ENCODE results near the gene MAPK10. TPM values are rescaled to one million over a fixed set of nuclear protein-coding genes. Genes with fewer than 3 reads are reported as not detected.

Gene MAPK10
- total RNA-seq, 1 experiment from 2014 or later: 4.7 TPM

DNA sequence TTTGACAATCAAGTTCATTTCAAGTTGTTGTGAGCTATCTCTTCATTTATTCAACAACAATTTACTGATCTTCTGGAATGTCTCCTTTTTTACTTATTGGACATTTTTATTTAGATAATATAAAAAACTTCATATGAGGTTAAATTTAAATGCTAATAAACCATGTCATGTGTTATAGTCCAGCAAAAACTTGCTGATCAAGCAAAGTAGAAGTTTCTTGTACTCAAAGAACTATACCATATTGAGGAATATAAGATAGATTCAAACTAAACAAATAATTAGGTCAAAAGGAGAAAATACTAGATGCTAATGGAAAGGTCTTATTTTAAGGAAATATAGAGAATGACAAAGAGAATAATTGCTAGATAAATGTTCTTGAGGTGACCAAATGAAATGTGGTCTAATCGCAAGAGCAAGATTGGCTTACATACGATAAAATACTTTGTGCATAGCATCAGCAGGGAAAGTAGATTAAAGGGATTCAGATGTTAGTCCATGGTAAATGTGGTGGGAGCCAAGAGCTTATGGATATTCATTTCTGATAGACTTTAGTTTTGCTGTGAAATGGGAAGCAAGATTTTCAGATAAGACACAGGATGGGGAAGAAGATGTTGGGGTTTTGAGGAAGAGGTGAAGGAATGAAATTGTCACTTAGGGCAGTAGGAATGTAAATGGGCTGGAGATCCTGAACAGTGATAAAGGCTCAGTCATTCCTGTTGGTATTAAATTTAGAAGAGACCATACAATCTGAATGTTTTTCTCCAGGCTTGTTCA, 229.5 kb downstream of the MAPK10 start:
- Histone ChIP-seq H2BK120ac (ENCODE audit: low read depth, low read length, poor library complexity, severe bottlenecking) (no peak overlapping the region), H2AFZ (ENCODE audit: low read length) (no peak overlapping the region)

More for the DNA sequence above, 229.5 kb downstream of the MAPK10 start:
- Histone ChIP-seq H3K23ac (ENCODE audit: insufficient read length, low read depth, low read length) (no peak overlapping the region), H2BK5ac (ENCODE audit: insufficient read length, low read length) (no peak overlapping the region), H3K79me1 (ENCODE audit: insufficient read depth, low read depth, low read length, poor library complexity, severe bottlenecking) (no peaks in the 10 kb centered on the region), H4K8ac (replicated peaks; ENCODE audit: insufficient read length, low read depth, low read length) (no peak overlapping the region), H2BK20ac (ENCODE audit: low read depth, low read length, poor library complexity, severe bottlenecking) (no peak overlapping the region), H4K5ac (ENCODE audit: insufficient read length, low read depth, low read length) (no peak overlapping the region), H4K91ac (ENCODE audit: insufficient read length, low read depth, low read length) (no peak overlapping the region), H3K56ac (ENCODE audit: insufficient read length, low read depth, low read length) (no peak overlapping the region), H3K27ac (ENCODE audit: insufficient read length, low read depth, low read length) (no peak overlapping the region), H3K18ac (ENCODE audit: insufficient read length, low read depth, low read length) (no peak overlapping the region), H2BK12ac (ENCODE audit: insufficient read length, low read depth, low read length) (no peak overlapping the region), H3T11ph (ENCODE audit: low read length) (no peak overlapping the region), H3K9ac (ENCODE audit: extremely low read depth, insufficient read length, low read length) (no peak overlapping the region), H3K4me2 (ENCODE audit: insufficient read depth, insufficient read length, low read length) (no peak overlapping the region), H2BK15ac (ENCODE audit: low read depth, low read length) (no peak overlapping the region), H3K9me3 (ENCODE audit: control insufficient read depth, low read depth, low read length) (no peaks in the 10 kb centered on the region), H3K4me1 (ENCODE audit: insufficient read depth, low read length) (no peaks in the 10 kb centered on the region), H3K79me2 (ENCODE audit: insufficient read depth, low read length) (no peaks in the 10 kb centered on the region), H3K4ac (ENCODE audit: low read depth, low read length) (no peak overlapping the region), H3K27me3 (ENCODE audit: insufficient read depth, low read length) (no peaks in the 10 kb centered on the region), H3K14ac (ENCODE audit: insufficient read depth, low read length) (no peak overlapping the region), H2AK5ac (ENCODE audit: insufficient read length, low read length) (no peak overlapping the region), H4K20me1 (ENCODE audit: control insufficient read depth, insufficient read depth, insufficient read length) (no peaks in the 10 kb centered on the region), H3K23me2 (ENCODE audit: insufficient read length, low read depth, low read length, poor library complexity, severe bottlenecking) (no peaks in the 10 kb centered on the region)
- H3K27ac Mint-ChIP-seq: no peak overlapping the region
- H3K36me3 Mint-ChIP-seq (ENCODE audit: insufficient read depth in 1 of 3, low read depth in 3 of 3): peaks cover 0 to 8% (median 0%) of the 10 kb centered on the region in 3 experiments; a peak in 1 of 7 replicates
- peaks cover 2 to 7% of the 10 kb centered on the region in 2 experiments; a peak in 3 of 4 replicates for H3K4me1 Mint-ChIP-seq
- TF ChIP-seq, protein P1, sequence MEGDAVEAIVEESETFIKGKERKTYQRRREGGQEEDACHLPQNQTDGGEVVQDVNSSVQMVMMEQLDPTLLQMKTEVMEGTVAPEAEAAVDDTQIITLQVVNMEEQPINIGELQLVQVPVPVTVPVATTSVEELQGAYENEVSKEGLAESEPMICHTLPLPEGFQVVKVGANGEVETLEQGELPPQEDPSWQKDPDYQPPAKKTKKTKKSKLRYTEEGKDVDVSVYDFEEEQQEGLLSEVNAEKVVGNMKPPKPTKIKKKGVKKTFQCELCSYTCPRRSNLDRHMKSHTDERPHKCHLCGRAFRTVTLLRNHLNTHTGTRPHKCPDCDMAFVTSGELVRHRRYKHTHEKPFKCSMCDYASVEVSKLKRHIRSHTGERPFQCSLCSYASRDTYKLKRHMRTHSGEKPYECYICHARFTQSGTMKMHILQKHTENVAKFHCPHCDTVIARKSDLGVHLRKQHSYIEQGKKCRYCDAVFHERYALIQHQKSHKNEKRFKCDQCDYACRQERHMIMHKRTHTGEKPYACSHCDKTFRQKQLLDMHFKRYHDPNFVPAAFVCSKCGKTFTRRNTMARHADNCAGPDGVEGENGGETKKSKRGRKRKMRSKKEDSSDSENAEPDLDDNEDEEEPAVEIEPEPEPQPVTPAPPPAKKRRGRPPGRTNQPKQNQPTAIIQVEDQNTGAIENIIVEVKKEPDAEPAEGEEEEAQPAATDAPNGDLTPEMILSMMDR (conservative IDR thresholded peaks at IDR 0.05): no peak
- DNase-seq: no peak
- no CpG with 5 or more reads among the region's 2 CpGs for WGBS (ENCODE audit: extremely low coverage, insufficient read length, low lambda C conversion rate)
- no peak overlapping the region for H3K4me3 Mint-ChIP-seq
- no peaks in the 10 kb centered on the region for H3K27me3 Mint-ChIP-seq (ENCODE audit: low read depth)
- peaks cover 0 to 3% of the 10 kb centered on the region in 2 experiments; a peak in 1 of 5 replicates for H3K9me3 Mint-ChIP-seq
